Measurements from ENCODE around the gene TMA7. TPM values are rescaled to one million over a fixed set of nuclear protein-coding genes. Genes with fewer than 3 reads are reported as not detected.

Gene TMA7
- total and polyA plus RNA-seq, 7 donors, result 146 to 762 (median 352) TPM

- TF ChIP-seq EP300 (IDR thresholded peaks at IDR 0.05) (no peak), CTCF (IDR thresholded peaks at IDR 0.05) (no peak)
- no peaks in the 10 kb centered on the region for H3K9me3 ChIP-seq
- peaks cover 4 to 40% (median 38%) of the 10 kb centered on the region in 4 donors for H3K4me1 ChIP-seq
- H3K36me3 ChIP-seq, result peaks cover 13 to 69% (median 47%) of the 10 kb centered on the region in 4 donors
- DNase-seq, result no peak
- H3K27me3 ChIP-seq, result no peaks in the 10 kb centered on the region
- whole genome bisulfite sequencing, 2 donors, result 88 to 89% methylated on average over 14 of the region's 14 CpGs
- intact Hi-C loops (cut with DNase I), result no loop called here
- no peak overlapping the region for H3K4me3 ChIP-seq
- H3K27ac ChIP-seq, result no peak overlapping the region
These were observed 19.5 kb upstream of the TMA7 start for GRCh38 chr3:48420561-48420960.

DNA sequence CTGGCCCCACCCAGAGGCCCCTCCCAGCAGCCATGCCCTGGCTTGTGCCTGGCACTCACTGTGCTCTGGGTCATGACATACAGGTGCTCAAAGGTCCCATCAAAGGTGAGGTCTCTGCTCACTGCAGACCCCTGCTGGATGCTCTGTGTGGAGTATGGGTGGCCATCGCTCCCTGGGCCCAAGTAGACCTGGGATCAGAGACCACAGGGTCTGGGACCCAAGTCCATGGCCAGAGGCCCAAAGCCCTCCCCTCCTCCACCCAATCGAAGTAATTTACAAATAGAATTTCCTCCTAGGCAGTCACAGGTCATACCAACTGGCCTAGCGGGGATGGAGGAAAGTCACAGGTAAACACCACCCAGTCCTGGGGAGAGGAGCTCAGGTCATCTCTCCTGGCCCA, 17.8 kb upstream of the TMA7 start:
- TF ChIP-seq POLR2A (IDR thresholded peaks at IDR 0.05) (no peak), CTCF (IDR thresholded peaks at IDR 0.05) (no peak), POLR2AphosphoS5 (IDR thresholded peaks at IDR 0.05) (no peak), EP300 (IDR thresholded peaks at IDR 0.05) (no peak)
- WGBS, 2 donors, result 70 to 84% methylated on average over 3 of the region's 3 CpGs
- Histone ChIP-seq H3K27ac (peak overlapping the region in 3 of 4 donors; percentile 92 to 96 (median 92)), H3K9me3 (no peaks in the 10 kb centered on the region), H3K4me1 (peaks cover 4 to 57% (median 55%) of the 10 kb centered on the region in 4 donors), H3K4me3 (no peak overlapping the region), H3K27me3 (no peaks in the 10 kb centered on the region), H3K36me3 (peaks cover 7 to 52% (median 34%) of the 10 kb centered on the region in 4 donors)
- intact Hi-C loops (cut with DNase I), result no loop called here
- no peak for DNase-seq

DNA sequence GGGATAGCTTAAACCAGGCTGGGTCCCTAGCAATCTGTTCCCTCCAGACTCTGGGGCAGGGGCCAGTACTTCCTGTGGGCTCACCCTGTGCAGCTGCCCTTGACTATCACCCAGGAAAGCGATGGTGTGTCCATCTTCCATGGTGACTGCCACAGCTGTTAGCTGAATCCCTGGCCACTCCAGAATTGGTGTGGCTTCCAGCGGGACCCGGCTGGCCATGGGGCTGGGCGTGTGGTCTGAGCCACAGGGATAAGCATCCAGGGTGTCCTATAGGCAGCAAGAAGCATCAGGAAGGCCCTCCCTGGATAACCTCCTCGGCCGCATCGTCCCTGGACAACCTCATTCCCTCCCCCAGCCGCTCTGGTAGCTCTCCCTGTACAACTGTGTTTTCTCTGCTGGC, 17.4 kb upstream of the TMA7 start:
- peaks cover 7 to 48% (median 30%) of the 10 kb centered on the region in 4 donors for H3K36me3 ChIP-seq
- TF ChIP-seq POLR2AphosphoS5 (IDR thresholded peaks at IDR 0.05) (peak in 1 of 4 donors; percentile 40), EP300 (IDR thresholded peaks at IDR 0.05) (no peak)
- peaks cover 4 to 61% (median 59%) of the 10 kb centered on the region in 4 donors for H3K4me1 ChIP-seq

DNA sequence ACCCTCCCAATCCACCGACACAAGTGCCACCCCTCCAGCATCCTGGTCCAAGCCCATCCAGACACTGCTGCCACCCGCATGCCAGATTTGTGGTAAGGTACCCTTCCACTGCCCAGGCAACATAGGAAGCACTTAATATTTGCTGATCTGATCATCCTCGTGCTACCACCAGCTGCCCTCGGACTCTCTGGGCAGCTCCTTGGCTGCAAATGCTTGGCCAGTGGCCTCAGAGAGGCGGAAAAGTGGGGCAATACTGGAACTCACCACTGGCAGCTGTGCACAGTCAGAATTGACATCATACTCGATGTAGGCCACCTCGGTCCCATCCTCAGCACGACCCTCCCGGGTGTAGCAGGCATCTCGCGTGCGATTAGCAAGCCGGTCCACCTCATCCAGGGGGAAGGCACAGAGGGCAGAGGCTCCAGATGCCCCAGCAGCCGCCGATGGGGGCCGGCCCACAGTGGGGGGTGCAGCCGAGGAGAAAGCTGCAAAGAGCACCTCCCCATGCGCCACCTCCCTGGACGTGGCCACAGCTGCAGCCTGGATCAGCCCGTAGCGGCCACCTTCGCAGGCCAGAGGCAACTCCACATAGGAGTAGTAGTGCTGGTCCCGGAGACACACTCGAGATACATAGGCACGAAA, 16.7 kb upstream of the TMA7 start:
- Histone ChIP-seq H3K4me1 (peaks cover 2 to 68% (median 66%) of the 10 kb centered on the region in 4 donors), H3K27ac (peak overlapping the region in 3 of 4 donors; percentile 92 to 96 (median 92)), H3K4me3 (no peak overlapping the region), H3K9me3 (no peaks in the 10 kb centered on the region), H3K27me3 (no peaks in the 10 kb centered on the region), H3K36me3 (peaks cover 7 to 41% (median 23%) of the 10 kb centered on the region in 4 donors)
- DNase-seq, result no peak
- intact Hi-C loops (cut with DNase I), result no loop called here
- TF ChIP-seq EP300 (IDR thresholded peaks at IDR 0.05) (no peak), POLR2A (IDR thresholded peaks at IDR 0.05) (no peak), POLR2AphosphoS5 (IDR thresholded peaks at IDR 0.05) (no peak), CTCF (IDR thresholded peaks at IDR 0.05) (no peak)
- WGBS, 2 donors, result 89 to 91% methylated on average over 25 of the region's 25 CpGs

More for the DNA sequence above, 17.4 kb upstream of the TMA7 start:
- H3K4me3 ChIP-seq, result no peak overlapping the region
- no peaks in the 10 kb centered on the region for H3K27me3 ChIP-seq
- intact Hi-C loops (cut with DNase I), result no loop called here
- H3K9me3 ChIP-seq, result no peaks in the 10 kb centered on the region
- H3K27ac ChIP-seq, result peak overlapping the region in 3 of 4 donors; percentile 92 to 96 (median 92)
- WGBS, 2 donors, result 91% methylated on average over 8 of the region's 8 CpGs
- no peak for DNase-seq

DNA sequence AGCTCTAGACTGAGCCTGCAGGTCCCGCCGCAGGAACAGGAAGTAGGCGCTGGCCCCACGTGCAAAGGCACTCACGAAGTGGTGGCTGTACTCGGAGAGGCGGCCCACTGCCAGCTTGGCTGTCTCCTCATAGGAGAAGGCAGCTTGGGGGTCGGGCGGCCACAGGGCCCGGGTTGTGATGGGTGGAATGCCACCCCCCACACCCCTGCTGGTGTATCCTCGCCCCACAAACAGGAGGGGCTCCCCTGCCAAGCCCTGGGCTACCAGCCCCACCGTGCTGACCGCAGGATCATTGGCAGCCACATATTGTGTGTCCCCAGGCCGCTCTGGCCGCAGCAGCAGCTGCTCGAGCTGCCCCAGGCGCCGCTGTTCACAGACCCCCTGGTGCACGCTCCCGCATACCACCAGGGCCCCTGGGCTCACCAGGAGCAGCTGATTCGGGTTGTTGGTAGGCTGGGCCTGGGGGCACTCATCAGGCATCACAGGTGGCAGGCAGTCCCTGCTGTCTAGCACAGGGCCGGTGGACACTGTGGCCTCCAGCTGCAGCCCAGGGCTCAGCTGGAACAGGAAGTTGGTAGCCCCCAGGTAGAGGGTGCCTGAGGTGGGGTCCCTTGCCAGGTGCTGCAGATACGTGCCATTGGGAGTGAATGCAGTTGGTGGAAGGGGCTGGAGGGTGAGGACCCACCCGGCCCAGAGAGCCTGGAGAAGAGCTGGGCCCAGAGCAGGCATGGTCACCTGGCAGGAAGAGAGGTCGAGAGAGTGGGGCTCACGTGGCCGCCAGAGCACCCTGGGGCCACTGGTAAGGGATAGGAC, 16.0 kb upstream of the TMA7 start:
- Histone ChIP-seq H3K36me3 (peaks cover 3 to 34% (median 17%) of the 10 kb centered on the region in 4 donors), H3K4me1 (peaks cover 2 to 72% (median 68%) of the 10 kb centered on the region in 4 donors), H3K27ac (peak overlapping the region; percentile 92 to 96 (median 93)), H3K27me3 (no peaks in the 10 kb centered on the region), H3K4me3 (no peak overlapping the region), H3K9me3 (no peaks in the 10 kb centered on the region)
- no peak for TF ChIP-seq POLR2A (IDR thresholded peaks at IDR 0.05)
- TF ChIP-seq POLR2AphosphoS5 (IDR thresholded peaks at IDR 0.05), result no peak
- TF ChIP-seq EP300 (IDR thresholded peaks at IDR 0.05), result no peak
- TF ChIP-seq CTCF (IDR thresholded peaks at IDR 0.05), result no peak
- intact Hi-C loops (cut with DNase I), result loop anchor here (2.0 kb wide), 1 partner anchor 15 kb away; no protein-coding TSS in a partner anchor
- DNase-seq, result no peak
- WGBS, 2 donors, result 90% methylated on average over 27 of the region's 27 CpGs

Data from sigmoid colon (tissue), 7 donors.